ENCODE results near the gene CCL17.
"Not testable (repeated sequence)": the region's sequence is repeated elsewhere in the genome, so short reads cannot be mapped to it uniquely, and the experiment has no call there.

CCL17 gene

DNA sequence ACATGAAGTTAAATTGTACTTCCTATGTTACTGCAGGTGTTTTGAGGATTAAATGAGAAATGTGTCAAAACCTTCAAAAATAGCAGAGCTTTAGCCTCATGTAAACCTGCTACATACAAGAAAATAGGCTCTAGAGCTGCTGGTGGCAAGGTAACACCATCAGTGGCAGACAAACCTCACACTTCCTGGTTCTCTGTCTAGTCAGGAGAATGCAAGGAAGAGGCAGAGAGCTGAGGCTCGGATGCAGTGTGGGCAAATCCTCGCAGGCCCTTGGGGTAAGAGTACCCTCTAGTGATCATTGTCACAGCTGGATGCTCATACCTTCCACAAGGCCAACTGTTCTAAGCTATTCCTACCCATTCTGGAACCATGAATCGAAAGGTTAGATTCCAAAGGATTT lies 28.4 kb downstream of the CCL17 start:
- DNase-seq: no peak

- DNase-seq: no peak
Observed at GRCh38 chr16:57434003-57434402, 29.4 kb downstream of the CCL17 start.

GRCh38 chr16:57435838-57436237 lies 31.3 kb downstream of the CCL17 start:
- no peak for DNase-seq

GRCh38 chr16:57439947-57440346 lies 35.4 kb downstream of the CCL17 start:
- not testable (repeated sequence) for DNase-seq

GRCh38 chr16:57440551-57440950 lies 36.0 kb downstream of the CCL17 start:
- DNase-seq: not testable (repeated sequence)

GRCh38 chr16:57444711-57445110 lies 40.1 kb downstream of the CCL17 start:
- DNase-seq: no peak

DNA sequence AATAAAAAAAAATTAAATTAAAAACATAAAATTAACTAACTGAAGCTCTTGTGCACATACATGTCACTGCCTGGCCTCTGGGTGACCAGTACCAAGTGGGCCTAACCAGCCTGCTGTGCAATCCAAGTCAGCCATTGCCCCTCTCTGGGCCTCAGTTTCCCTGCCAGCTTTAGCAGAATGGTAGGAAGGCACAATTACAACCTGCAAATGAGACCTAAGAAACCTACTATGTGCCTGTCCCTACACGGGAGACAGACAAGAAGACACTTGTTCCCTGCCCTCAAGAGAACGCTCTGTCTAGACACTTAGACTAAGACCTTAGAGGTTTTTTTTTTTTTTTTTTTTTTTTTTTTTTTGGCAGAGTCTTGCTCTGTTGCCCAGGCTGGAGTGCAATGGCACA lies 40.9 kb downstream of the CCL17 start:
- DNase-seq: no peak

DNA sequence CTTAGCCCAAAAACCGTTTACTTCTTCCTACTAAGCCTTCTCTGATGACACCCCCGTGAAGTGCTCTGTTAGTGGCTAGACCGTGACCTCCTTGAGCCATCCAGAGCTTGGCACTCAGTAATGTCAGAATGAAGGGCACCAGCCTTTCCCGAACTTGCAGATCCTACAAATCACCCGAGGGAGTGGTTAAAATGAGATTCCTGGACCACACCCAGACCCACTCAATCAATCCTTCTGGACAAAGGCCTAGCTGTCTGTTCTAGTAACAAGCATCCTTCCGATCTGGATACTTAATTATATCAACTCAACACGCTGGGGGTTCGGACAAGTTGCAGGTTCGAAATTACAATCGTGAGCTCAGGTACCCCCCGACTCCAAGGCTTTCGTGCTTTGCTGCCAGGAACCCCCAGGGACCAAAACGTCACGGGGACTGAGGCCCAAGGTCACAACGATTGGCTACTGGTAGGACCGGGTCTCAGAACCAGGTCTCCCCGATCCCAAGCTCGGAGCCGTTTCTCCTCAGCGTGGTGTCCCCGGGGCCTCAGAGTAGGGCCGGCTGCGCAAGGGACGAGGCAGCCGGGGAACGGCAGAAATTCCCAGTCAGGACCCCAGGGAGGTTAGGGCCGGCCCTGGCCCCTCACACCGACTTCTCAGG lies 42.1 kb downstream of the CCL17 start:
- no peak for DNase-seq

DNA sequence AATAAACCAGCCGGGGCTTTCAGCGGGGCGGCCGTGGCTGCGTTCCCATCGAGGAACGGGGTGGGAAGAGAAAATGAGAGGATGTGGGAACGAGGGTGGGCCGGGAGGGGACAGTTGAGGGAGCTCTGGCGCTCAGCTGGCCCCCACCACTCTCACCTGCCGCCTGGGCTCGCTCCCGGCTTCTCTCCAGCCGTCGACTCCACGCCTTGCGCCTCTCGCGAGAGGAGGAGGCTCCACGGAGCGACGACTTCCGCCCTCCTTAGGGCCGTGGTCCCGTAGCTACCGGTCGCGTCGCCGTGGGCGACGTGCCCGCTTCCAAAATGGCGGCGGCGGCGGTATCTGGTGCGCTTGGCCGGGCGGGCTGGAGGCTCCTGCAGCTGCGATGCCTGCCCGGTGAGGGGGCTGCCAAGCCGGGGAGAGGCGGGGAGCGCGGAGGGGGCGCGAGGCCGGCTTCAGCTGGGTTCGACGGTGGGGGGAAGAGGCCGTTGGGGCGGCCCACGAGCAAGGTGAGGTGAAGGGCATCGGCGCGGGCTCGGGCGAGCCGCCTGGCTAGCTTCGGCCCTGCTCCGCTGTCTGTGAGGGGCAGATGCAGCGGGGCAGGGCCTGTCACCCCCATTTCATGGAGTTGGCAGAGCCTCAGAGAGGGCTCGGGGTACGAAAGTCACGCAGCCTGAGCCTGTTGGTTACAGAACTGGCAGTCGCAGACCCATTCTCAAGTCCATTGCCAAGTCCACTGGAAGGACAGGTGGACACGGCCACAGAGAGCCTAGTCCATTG lies 42.8 kb downstream of the CCL17 start, which contains the start of the genes CIAPIN1 and COQ9:
CIAPIN1 (minus strand) TSS at position 200 of the 777 bp plus-strand sequence. CDS start 6,457 bp downstream, outside the sequence.
COQ9 (plus strand) TSS at position 294 of the 777 bp plus-strand sequence; CDS start at position 321, 27 bp downstream.
- DNase-seq: peak; percentile 84

- no peak for DNase-seq
Observed at GRCh38 chr16:57452021-57452420, 47.5 kb downstream of the CCL17 start.

DNA sequence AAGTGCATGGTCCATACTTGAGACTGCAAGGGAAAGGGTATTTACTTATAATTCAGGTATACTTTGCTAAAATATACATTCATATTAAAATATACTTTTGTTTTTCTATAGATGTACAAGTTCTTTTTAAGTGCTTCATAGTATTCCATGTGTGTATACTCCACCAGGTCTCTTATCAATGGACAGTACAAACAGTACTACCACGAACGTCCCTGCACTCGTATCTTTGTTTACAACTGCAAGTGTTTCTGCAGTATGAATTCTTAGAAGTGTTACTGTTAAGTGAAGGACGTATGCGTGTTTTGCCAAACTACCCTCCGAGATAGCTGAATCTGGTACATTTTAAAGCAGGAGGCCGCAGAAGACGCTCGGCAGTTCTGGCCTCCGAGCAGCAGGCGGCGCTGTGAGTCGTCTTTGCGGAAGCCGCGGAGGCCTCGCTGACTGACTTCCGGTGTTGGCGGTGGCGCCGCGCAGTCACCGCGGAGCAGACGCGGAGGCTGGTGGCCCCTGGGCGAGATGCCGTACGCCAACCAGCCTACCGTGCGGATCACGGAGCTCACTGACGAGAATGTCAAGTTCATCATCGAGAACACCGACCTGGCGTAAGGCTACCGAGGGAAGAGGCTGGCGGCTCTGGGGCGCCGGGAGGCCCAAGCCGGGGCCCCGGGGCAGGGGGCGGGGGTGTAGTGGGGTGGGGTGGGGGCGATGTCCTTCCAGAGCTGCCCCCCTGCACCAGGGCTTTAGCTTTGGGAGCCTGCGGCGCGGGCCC lies 57.8 kb downstream of the CCL17 start, which contains the start of gene POLR2C:
POLR2C (plus strand) TSS at position 471 of the 769 bp plus-strand sequence; CDS start at position 517, 46 bp downstream.
- DNase-seq: peak; percentile 74

DNA sequence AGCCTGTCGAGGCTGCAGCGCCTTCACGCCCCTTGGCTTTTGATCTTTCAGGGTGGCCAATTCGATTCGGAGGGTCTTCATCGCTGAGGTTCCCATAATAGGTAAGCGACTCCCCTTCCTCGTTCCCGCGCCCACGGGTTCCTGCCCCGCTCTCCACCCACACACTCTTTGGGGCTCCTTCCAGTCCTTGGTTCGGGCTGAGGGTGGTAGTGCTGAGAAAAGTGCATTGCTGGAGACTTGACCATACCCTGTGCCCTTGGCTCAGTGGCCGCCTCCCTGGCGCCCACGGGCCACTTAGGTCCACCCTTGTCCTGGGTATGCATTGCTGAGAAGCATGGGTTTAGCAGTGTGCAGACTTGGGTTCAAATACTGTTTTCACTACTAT lies 58.4 kb downstream of the CCL17 start:
- DNase-seq: no peak

DNA sequence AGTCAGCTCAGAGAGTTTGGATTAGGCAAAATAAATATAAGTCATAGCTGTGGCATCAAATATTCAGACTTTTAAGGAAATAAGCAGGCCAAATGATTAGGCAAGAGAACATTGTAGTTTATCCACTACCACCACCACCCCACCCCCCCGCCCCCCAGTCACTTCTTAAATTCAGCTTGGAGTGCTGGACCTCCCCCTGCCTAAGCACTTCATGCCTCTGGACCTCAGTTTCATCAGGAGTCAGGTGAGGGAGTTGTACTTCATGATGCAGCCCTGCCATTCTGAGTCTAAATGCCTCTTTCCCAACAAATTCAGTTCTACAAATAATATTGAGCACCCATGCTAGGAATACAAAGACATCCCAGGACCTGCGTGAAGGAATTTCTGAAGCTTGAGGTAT lies 60.0 kb downstream of the CCL17 start:
- DNase-seq: no peak
